ENCODE measurements around the gene PRICKLE3.

The PRICKLE3 gene

GRCh38 chrX:49186125-49187027 is at the start of gene PRICKLE3:
Gene PRICKLE3, minus strand, starts transcription at chrX:49186373. Its CDS starts 76 bp downstream, at chrX:49186297.
- DNase-seq: peak; percentile 80

GRCh38 chrX:49233887-49234555 is 47.8 kb upstream of the PRICKLE3 start:
- no peak for DNase-seq

GRCh38 chrX:49233176-49233575 is 47.0 kb upstream of the PRICKLE3 start, which contains the start of gene CACNA1F:
Gene CACNA1F, minus strand, starts transcription at chrX:49233340. Its CDS starts 31 bp downstream, at chrX:49233309.
- no peak for DNase-seq

GRCh38 chrX:49232525-49232924 is 46.4 kb upstream of the PRICKLE3 start:
- no peak for DNase-seq

- no peak for DNase-seq
Measured at GRCh38 chrX:49231333-49232000, 45.3 kb upstream of the PRICKLE3 start.

- peak; percentile 57 for DNase-seq
Measured at GRCh38 chrX:49230500-49231232, 44.5 kb upstream of the PRICKLE3 start.

- no peak for DNase-seq
Measured at GRCh38 chrX:49228185-49228584, 42.0 kb upstream of the PRICKLE3 start.

- no peak for DNase-seq
Measured at GRCh38 chrX:49227726-49228125, 41.6 kb upstream of the PRICKLE3 start.

GRCh38 chrX:49226946-49227345 is 40.8 kb upstream of the PRICKLE3 start:
- DNase-seq: no peak

- DNase-seq: no peak
Measured at GRCh38 chrX:49225858-49226257, 39.7 kb upstream of the PRICKLE3 start.

GRCh38 chrX:49221868-49222267 is 35.7 kb upstream of the PRICKLE3 start:
- DNase-seq: no peak

GRCh38 chrX:49220100-49220499 is 33.9 kb upstream of the PRICKLE3 start:
- DNase-seq: no peak

- no peak for DNase-seq
Measured at GRCh38 chrX:49214996-49215526, 28.9 kb upstream of the PRICKLE3 start.

GRCh38 chrX:49214416-49214815 is 28.2 kb upstream of the PRICKLE3 start:
- no peak for DNase-seq

- DNase-seq: no peak
Measured at GRCh38 chrX:49212861-49213260, 26.7 kb upstream of the PRICKLE3 start.

GRCh38 chrX:49212209-49212608 is 26.0 kb upstream of the PRICKLE3 start:
- no peak for DNase-seq

GRCh38 chrX:49211074-49211473 is 24.9 kb upstream of the PRICKLE3 start:
- DNase-seq: no peak

- DNase-seq: no peak
Measured at GRCh38 chrX:49210406-49210805, 24.2 kb upstream of the PRICKLE3 start.

GRCh38 chrX:49209434-49210251 is 23.5 kb upstream of the PRICKLE3 start:
- DNase-seq: no peak

GRCh38 chrX:49208399-49208798 is 22.2 kb upstream of the PRICKLE3 start:
- no peak for DNase-seq

- no peak for DNase-seq
Measured at GRCh38 chrX:49206543-49206942, 20.4 kb upstream of the PRICKLE3 start.

GRCh38 chrX:49205443-49205842 is 19.3 kb upstream of the PRICKLE3 start:
- no peak for DNase-seq
